Upper lobe of left lung (tissue), 6 donors: ENCODE results near the gene ABHD12. TPM values are rescaled to one million over a fixed set of nuclear protein-coding genes. Genes with fewer than 3 reads are reported as not detected.

Experiments used
- ATAC-seq, 2 donors: fragments of 200-7000 bp; cut with Tn5 transposase; one replicate each; pipeline ENCODE4 v1.9.1; 2022; ENCODE audit warnings: mild to moderate bottlenecking in 2 of 2, moderate library complexity in 2 of 2; ENCODE audit not compliant: low FRiP score in 2 of 2
- DNase-seq, 2 donors: peaks; one replicate each; pipeline ENCODE4 v3.0.0-alpha.2; 2019 to 2020
- H3K27ac ChIP-seq, 4 donors: fragments of 200-600 bp; sonication (generic); one replicate each; pipeline ENCODE4 v1.5.1; 2016 to 2019
- H3K27me3 ChIP-seq, 4 donors: fragments of 200-600 bp; sonication (generic); one replicate each; pipeline ENCODE4 v1.5.1; 2017 to 2019
- H3K36me3 ChIP-seq, 4 donors: fragments of 200-600 bp; sonication (generic); one replicate each; pipeline ENCODE4 v1.5.1; 2016 to 2019
- H3K4me1 ChIP-seq, 4 donors: fragments of 200-600 bp; sonication (generic); one replicate each; pipeline ENCODE4 v1.5.1; 2018 to 2019
- H3K4me3 ChIP-seq, 4 donors: fragments of 200-600 bp; sonication (generic); one replicate each; pipeline ENCODE4 v1.5.1; 2017 to 2019; ENCODE audit warnings: mild to moderate bottlenecking in 2 of 4, moderate library complexity in 1 of 4
- H3K9me3 ChIP-seq, 4 donors: fragments of 200-600 bp; sonication (generic); one replicate each; pipeline ENCODE4 v1.5.1; 2018 to 2019
- EP300 ChIP-seq, 4 donors: sonication (generic); formaldehyde crosslinking; IDR thresholded peaks; one replicate each; pipeline ENCODE4 v1.5.1; 2017; ENCODE audit warnings: antibody characterized with exemption in 4 of 4, control low read depth in 2 of 4
- POLR2A ChIP-seq, 4 donors: fragments of 450-650 bp; IDR thresholded peaks; one replicate each; pipeline ENCODE4 v1.5.1; 2016 to 2017; ENCODE audit warnings: antibody characterized with exemption in 4 of 4, mild to moderate bottlenecking in 2 of 4
- POLR2AphosphoS5 ChIP-seq, 2 donors: sonication (generic); formaldehyde crosslinking; IDR thresholded peaks; one replicate each; pipeline ENCODE4 v1.5.1; 2017; ENCODE audit warnings: antibody characterized with exemption in 2 of 2
- WGBS, 2 donors: methylation state at CpG; one replicate each; pipeline ENCODE4 v1.1.5; 2017 to 2018; 5-methylcytosine and 5-hydroxymethylcytosine counted together
- total RNA-seq, 6 donors: library from RNA; depleted of rRNA in 4 of 6; stranded (reverse); fragments of >200 nt in 4 of 6; gene quantifications; one replicate each; pipeline versions ENCODE4 v1.1.0 to v1.2.1, GENCODE V29; 2016 to 2021
- TF ChIP-seq, protein P1 (sequence below), 6 experiments: fragments of 450-650 bp in 4 of 6; fragments of 200-600 bp in 2 of 6; sonication (generic) in 2 of 6; IDR thresholded peaks; one replicate each; pipeline ENCODE4 v1.5.1; 2016 to 2019; ENCODE audit warnings: antibody characterized with exemption in 6 of 6
- donor health status: DM: no; HTN: no; CAD: no; lungs with moderate emphysema.
- donor health status: DM: no; HTN: yes; CAD: no; lungs with severe emphysema.

ABHD12 gene
- 100 to 1,000 TPM in 1 of 6 donors, 10 to 100 TPM in 5; 38.3 to 132 (median 74.5) TPM for total RNA-seq

GRCh38 chr20:25390538-25391528 is at the start of gene ABHD12:
ABHD12 (minus strand) TSS chr20:25390835; CDS start chr20:25390703, 132 bp downstream.
- peak; percentile 98 to 100 for ATAC-seq

DNA sequence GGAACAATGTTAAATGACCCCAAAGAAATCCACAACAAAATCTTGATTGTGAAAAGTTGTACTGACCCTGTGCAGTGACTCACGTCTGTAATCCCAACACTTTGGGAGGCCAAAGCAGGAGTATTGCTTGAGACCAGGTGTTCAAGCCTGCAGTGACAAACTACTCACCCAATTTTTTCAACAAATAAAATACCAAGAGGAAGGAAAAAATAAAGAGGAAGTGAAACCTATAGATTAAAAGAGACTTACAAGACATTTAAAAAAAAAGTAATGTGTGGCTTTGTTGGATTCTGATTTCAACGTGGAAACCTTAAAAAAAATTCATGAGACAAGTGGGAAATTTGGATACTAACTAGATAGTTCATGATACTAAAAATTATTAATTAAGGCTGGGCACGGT is 48.7 kb upstream of the ABHD12 start:
- Histone ChIP-seq H3K4me1 (no peaks in the 10 kb centered on the region), H3K36me3 (no peaks in the 10 kb centered on the region), H3K27ac (no peak overlapping the region), H3K27me3 (no peaks in the 10 kb centered on the region), H3K9me3 (no peaks in the 10 kb centered on the region), H3K4me3 (no peak overlapping the region)
- no peak for DNase-seq
- ATAC-seq = no peak
- WGBS, 2 donors = 71 to 72% methylated on average over 3 of the region's 3 CpGs
- no peak for TF ChIP-seq POLR2AphosphoS5 (IDR thresholded peaks at IDR 0.05)
- no peak for TF ChIP-seq EP300 (IDR thresholded peaks at IDR 0.05)
- TF ChIP-seq, protein P1, sequence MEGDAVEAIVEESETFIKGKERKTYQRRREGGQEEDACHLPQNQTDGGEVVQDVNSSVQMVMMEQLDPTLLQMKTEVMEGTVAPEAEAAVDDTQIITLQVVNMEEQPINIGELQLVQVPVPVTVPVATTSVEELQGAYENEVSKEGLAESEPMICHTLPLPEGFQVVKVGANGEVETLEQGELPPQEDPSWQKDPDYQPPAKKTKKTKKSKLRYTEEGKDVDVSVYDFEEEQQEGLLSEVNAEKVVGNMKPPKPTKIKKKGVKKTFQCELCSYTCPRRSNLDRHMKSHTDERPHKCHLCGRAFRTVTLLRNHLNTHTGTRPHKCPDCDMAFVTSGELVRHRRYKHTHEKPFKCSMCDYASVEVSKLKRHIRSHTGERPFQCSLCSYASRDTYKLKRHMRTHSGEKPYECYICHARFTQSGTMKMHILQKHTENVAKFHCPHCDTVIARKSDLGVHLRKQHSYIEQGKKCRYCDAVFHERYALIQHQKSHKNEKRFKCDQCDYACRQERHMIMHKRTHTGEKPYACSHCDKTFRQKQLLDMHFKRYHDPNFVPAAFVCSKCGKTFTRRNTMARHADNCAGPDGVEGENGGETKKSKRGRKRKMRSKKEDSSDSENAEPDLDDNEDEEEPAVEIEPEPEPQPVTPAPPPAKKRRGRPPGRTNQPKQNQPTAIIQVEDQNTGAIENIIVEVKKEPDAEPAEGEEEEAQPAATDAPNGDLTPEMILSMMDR (IDR thresholded peaks at IDR 0.05) = no peak
- TF ChIP-seq POLR2A (IDR thresholded peaks at IDR 0.05) = no peak

More at GRCh38 chr20:25390538-25391528, at the start of gene ABHD12:
- 1 to 3% methylated on average over 15 to 34 of the region's 91 CpGs for WGBS, 2 donors
- H3K27ac ChIP-seq = peak within 1 kb of the TSS; percentile 85 to 95 (median 88)
- H3K9me3 ChIP-seq = no peaks in the 10 kb centered on the region
- H3K27me3 ChIP-seq = no peaks in the 10 kb centered on the region
- no peaks in the 10 kb centered on the region for H3K36me3 ChIP-seq
- TF ChIP-seq POLR2A (IDR thresholded peaks at IDR 0.05) (peak in 3 of 4 donors; percentile 73 to 87 (median 74)), EP300 (IDR thresholded peaks at IDR 0.05) (no peak), POLR2AphosphoS5 (IDR thresholded peaks at IDR 0.05) (peak; percentile 59 to 78)
- TF ChIP-seq, protein P1 (IDR thresholded peaks at IDR 0.05) = peak in 1 of 6 experiments; percentile 31
- peak within 1 kb of the TSS; percentile 81 to 95 (median 94) for H3K4me3 ChIP-seq
- peak; percentile 97 to 98 for DNase-seq
- H3K4me1 ChIP-seq = peaks cover 10 to 12% (median 11%) of the 10 kb centered on the region in 4 donors

DNA sequence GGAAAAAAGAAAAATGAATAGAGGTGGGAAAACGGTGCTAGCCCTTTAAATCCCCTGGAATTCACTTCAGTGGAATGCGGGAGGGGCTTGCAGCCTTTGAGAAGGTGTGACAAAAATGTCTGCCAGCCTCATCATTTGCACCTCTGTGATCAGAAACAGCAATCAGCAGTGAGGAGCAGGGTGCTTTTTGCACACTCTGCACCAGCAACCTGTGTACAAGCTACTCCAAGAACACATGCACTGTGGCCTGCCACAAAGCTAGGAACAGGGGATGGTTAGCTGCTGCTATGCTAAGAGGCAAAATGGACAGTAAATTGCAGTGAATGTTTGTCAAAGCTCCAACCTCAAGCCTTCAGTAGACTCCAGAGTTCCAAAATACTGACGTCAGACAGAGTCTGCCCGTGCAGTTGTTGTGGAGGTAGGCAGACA is 46.5 kb upstream of the ABHD12 start:
- ATAC-seq = no peak
- Histone ChIP-seq H3K27me3 (no peaks in the 10 kb centered on the region), H3K27ac (no peak overlapping the region), H3K36me3 (no peaks in the 10 kb centered on the region), H3K9me3 (no peaks in the 10 kb centered on the region), H3K4me1 (no peaks in the 10 kb centered on the region), H3K4me3 (no peak overlapping the region)
- DNase-seq = no peak
- 53 to 54% methylated on average over 4 of the region's 4 CpGs for WGBS, 2 donors
- no peak for TF ChIP-seq EP300 (IDR thresholded peaks at IDR 0.05)
- TF ChIP-seq POLR2AphosphoS5 (IDR thresholded peaks at IDR 0.05) = no peak
- TF ChIP-seq, protein P1 (IDR thresholded peaks at IDR 0.05) = no peak
- TF ChIP-seq POLR2A (IDR thresholded peaks at IDR 0.05) = no peak

DNA sequence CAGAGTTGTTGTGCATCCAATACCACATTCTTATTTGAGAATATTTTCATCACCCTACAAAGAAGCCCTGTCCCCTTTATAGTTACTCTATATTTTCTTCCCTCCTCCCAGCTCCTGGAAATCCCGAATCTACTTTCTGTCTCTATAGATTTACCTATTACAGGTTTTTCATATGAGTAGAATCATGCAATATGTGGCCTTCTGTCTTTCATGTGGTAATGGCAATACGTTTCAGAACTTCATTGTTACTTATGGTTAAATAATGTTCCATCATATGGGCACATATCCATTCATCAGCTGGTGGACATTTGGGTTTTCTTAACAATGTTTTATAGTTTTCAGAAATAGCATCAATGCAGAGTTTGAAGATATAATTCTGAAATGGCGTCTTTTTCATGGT is 33.9 kb upstream of the ABHD12 start:
- TF ChIP-seq, protein P1 (IDR thresholded peaks at IDR 0.05) = no peak
- no peak for TF ChIP-seq POLR2AphosphoS5 (IDR thresholded peaks at IDR 0.05)
- no peak for TF ChIP-seq POLR2A (IDR thresholded peaks at IDR 0.05)
- TF ChIP-seq EP300 (IDR thresholded peaks at IDR 0.05) = no peak

More for the DNA sequence above, 33.9 kb upstream of the ABHD12 start:
- Histone ChIP-seq H3K36me3 (no peaks in the 10 kb centered on the region), H3K4me3 (no peak overlapping the region), H3K4me1 (no peaks in the 10 kb centered on the region), H3K27ac (no peak overlapping the region), H3K9me3 (no peaks in the 10 kb centered on the region), H3K27me3 (no peaks in the 10 kb centered on the region)
- no peak for ATAC-seq
- no peak for DNase-seq
- WGBS, 2 donors = 94 to 95% methylated on average over 3 of the region's 3 CpGs
